SU-DHL-6 (cell line): ENCODE data around the gene C11orf87.

Experiments used
- EZH2phosphoT487 ChIP-seq: fragments of 200-600 bp; sonication (generic), shearing (Covaris generic); conservative IDR thresholded peaks from 2 replicates; pipeline ENCODE4 v1.6.1; 2018; ENCODE audit warnings: mild to moderate bottlenecking, antibody characterized with exemption, low read length, moderate library complexity, mixed read lengths
- TF ChIP-seq, protein P1 (sequence below): fragments of 200-600 bp; sonication (generic); IDR thresholded peaks from one replicate; pipeline ENCODE4 v1.5.1; 2017; ENCODE audit warnings: antibody characterized with exemption, mild to moderate bottlenecking, low read length, moderate library complexity; ENCODE audit not compliant: insufficient read depth, poor library complexity, severe bottlenecking

DNA sequence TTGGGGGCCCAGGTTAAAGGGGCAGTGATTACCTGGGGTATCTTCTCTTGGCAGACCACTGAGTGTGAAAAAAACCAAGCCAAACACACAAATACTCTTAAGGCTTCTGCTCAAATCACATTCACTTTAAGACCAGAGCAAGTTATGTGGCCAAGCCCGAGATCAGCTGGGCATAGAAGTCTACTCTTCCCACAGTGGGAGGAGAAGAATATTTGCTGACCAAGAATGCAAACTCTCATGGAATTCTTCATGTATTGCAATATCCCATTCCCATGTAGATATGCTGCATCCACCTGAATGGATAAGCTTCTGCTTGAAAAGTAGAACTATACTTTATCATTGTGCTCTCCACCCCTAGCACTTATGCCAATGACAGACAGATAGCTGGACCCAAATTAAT, 37.1 kb upstream of the C11orf87 start:
- TF ChIP-seq, protein P1, sequence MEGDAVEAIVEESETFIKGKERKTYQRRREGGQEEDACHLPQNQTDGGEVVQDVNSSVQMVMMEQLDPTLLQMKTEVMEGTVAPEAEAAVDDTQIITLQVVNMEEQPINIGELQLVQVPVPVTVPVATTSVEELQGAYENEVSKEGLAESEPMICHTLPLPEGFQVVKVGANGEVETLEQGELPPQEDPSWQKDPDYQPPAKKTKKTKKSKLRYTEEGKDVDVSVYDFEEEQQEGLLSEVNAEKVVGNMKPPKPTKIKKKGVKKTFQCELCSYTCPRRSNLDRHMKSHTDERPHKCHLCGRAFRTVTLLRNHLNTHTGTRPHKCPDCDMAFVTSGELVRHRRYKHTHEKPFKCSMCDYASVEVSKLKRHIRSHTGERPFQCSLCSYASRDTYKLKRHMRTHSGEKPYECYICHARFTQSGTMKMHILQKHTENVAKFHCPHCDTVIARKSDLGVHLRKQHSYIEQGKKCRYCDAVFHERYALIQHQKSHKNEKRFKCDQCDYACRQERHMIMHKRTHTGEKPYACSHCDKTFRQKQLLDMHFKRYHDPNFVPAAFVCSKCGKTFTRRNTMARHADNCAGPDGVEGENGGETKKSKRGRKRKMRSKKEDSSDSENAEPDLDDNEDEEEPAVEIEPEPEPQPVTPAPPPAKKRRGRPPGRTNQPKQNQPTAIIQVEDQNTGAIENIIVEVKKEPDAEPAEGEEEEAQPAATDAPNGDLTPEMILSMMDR = no peak
- TF ChIP-seq EZH2phosphoT487 = no peak
